ENCODE results near the gene DPM2.

DNA sequence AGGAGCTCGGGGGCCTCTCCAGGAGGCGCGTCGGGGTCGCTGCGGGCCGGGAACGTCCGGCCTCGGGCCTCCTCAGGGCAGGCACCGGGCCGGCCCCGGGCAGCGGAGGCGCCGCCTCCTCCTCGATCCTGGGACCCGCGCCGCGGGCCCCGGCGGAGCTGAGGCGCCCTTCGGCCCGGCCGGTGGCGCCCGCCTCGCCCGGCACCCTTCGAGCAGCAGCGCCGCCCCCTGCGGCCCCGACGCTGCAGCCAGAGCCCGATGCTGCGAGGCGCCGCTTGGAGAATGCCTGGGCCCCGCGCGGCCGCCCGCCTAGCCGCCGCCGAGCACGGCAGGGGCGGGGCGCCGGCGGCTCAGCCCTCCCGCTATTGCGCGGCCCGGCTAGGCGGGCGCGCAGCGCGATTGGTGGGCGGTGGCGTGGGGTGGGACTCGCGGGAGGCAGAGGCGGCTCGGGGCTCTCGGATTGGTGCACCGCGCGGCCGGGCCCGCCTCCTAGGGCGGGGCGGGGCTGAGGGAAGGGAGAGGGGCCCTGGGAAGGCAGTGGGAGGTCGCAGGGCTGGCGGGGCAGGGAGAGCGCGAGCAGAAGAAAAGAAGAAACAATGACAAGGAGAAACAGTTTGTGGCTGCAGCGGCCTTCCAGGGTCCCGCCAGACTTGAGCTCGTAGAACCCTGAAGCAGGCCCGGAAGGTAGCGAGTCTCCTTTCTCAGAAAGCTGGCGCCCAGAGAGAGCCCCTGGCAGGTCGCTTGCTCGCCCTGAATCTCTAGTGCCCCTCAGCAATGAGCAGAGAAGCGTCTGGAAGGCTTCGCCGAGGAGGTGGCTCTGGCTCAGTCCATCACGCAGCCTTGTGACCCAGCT lies 43.3 kb upstream of the DPM2 start, which contains the start of gene EEIG1:
- TF ChIP-seq, protein P1, sequence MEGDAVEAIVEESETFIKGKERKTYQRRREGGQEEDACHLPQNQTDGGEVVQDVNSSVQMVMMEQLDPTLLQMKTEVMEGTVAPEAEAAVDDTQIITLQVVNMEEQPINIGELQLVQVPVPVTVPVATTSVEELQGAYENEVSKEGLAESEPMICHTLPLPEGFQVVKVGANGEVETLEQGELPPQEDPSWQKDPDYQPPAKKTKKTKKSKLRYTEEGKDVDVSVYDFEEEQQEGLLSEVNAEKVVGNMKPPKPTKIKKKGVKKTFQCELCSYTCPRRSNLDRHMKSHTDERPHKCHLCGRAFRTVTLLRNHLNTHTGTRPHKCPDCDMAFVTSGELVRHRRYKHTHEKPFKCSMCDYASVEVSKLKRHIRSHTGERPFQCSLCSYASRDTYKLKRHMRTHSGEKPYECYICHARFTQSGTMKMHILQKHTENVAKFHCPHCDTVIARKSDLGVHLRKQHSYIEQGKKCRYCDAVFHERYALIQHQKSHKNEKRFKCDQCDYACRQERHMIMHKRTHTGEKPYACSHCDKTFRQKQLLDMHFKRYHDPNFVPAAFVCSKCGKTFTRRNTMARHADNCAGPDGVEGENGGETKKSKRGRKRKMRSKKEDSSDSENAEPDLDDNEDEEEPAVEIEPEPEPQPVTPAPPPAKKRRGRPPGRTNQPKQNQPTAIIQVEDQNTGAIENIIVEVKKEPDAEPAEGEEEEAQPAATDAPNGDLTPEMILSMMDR (IDR thresholded peaks at IDR 0.05; ENCODE audit: insufficient read depth, low read depth, low read length) = no peak
- TF ChIP-seq EZH2 (IDR thresholded peaks at IDR 0.05; ENCODE audit: insufficient read depth, low read length) = no peak
